Measurements from ENCODE around the gene TULP3.

- TF ChIP-seq CTCF (IDR thresholded peaks at IDR 0.05) = no peak
- TF ChIP-seq POLR2A (IDR thresholded peaks at IDR 0.05) = no peak
These were observed 6.7 kb downstream of the TULP3 start for GRCh38 chr12:2897418-2897817.
